ENCODE data around the gene HECW1. TPM values are rescaled to one million over a fixed set of nuclear protein-coding genes. Genes with fewer than 3 reads are reported as not detected.
"Not testable (repeated sequence)": the region's sequence is repeated elsewhere in the genome, so short reads cannot be mapped to it uniquely, and the experiment has no call there.

The HECW1 gene
- polyA plus RNA-seq, 1 donor (not counting 4 experiments of a cell fraction or from before 2014, with no cell fraction given): not detected

DNA sequence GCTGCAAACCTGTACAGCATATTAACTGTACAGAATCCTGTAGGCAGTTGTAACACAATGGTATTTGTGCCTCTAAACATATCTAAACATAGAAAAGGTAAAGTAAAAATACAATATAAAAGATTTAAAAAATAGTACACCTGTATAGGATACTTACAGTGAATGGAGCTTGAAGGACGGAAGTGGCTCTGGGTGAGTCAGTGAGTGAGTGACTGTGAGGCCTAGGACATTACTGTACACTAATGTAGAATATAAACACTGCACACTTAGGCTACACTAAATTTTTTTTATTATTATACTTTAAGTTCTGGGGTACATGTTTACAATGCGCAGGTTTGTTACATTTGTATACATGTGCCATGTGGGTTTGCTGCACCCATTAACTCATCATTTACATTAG is 373.1 kb downstream of the HECW1 start:
- no peak overlapping the region for H2AFZ ChIP-seq (ENCODE audit: control insufficient read depth, low read length)
- no peaks in the 10 kb centered on the region for H3K9me3 ChIP-seq (ENCODE audit: control insufficient read depth, low read depth, low read length)
- H3K79me2 ChIP-seq (ENCODE audit: control insufficient read depth, insufficient read depth, low read length): no peaks in the 10 kb centered on the region
- H3K36me3 ChIP-seq (ENCODE audit: control insufficient read depth in 2 of 2, extremely low read depth in 1 of 2, insufficient read depth in 2 of 2, low read length in 2 of 2): no peaks in the 10 kb centered on the region
- peaks cover 3% of the 10 kb centered on the region for H3K4me1 ChIP-seq (ENCODE audit: control insufficient read depth, extremely low read depth, insufficient read depth, low read length)
- FAIRE-seq: no peak
- no peak overlapping the region for H3K9ac ChIP-seq (ENCODE audit: control insufficient read depth, extremely low read depth, insufficient read depth, low read length)
- no peaks in the 10 kb centered on the region for H3K9me1 ChIP-seq (ENCODE audit: control insufficient read depth, extremely low read depth, insufficient read depth, low read length)
- TF ChIP-seq CTCF (optimal IDR thresholded peaks at IDR 0.05 in 1 of 3, IDR thresholded peaks at IDR 0.05 in 1 of 3, conservative IDR thresholded peaks at IDR 0.05 in 1 of 3; ENCODE audit: extremely low read depth in 1 of 3, insufficient read depth in 2 of 3, low read length in 3 of 3) (no peak), EZH2 (IDR thresholded peaks at IDR 0.05; ENCODE audit: low read length) (no peak)
- no peaks in the 10 kb centered on the region for H3K27me3 ChIP-seq (ENCODE audit: control insufficient read depth, extremely low read depth, insufficient read depth, low read length)
- no peak overlapping the region for H3K27ac ChIP-seq (ENCODE audit: control insufficient read depth, insufficient read depth, low read length)
- H3K4me3 ChIP-seq (ENCODE audit: control insufficient read depth in 2 of 3, extremely low read depth in 1 of 3, insufficient read depth in 2 of 3, low read depth in 1 of 3, low read length in 3 of 3): no peak overlapping the region
- dilution Hi-C loops (cut with MboI; ENCODE audit: extremely low pct_ligation_motif_present, low sequenced_read_pairs): no loop called here
- H3K4me2 ChIP-seq (ENCODE audit: control insufficient read depth, extremely low read depth, insufficient read depth, low read depth, low read length): no peak overlapping the region
- DNase-seq (ENCODE audit: low read depth, low spot score): no peak
- no peaks in the 10 kb centered on the region for H4K20me1 ChIP-seq (ENCODE audit: control insufficient read depth, extremely low read depth, insufficient read depth, low read length)

GRCh38 chr7:43486008-43486407 is 373.6 kb downstream of the HECW1 start:
- H3K79me2 ChIP-seq (ENCODE audit: control insufficient read depth, insufficient read depth, low read length); H3K9me1 ChIP-seq (ENCODE audit: control insufficient read depth, extremely low read depth, insufficient read depth, low read length); dilution Hi-C loops (cut with MboI; ENCODE audit: extremely low pct_ligation_motif_present, low sequenced_read_pairs); H3K4me1 ChIP-seq (ENCODE audit: control insufficient read depth, extremely low read depth, insufficient read depth, low read length); H3K9ac ChIP-seq (ENCODE audit: control insufficient read depth, extremely low read depth, insufficient read depth, low read length); H2AFZ ChIP-seq (ENCODE audit: control insufficient read depth, low read length); H4K20me1 ChIP-seq (ENCODE audit: control insufficient read depth, extremely low read depth, insufficient read depth, low read length); H3K9me3 ChIP-seq (ENCODE audit: control insufficient read depth, low read depth, low read length); H3K4me2 ChIP-seq (ENCODE audit: control insufficient read depth, extremely low read depth, insufficient read depth, low read depth, low read length); H3K27ac ChIP-seq (ENCODE audit: control insufficient read depth, insufficient read depth, low read length); DNase-seq (ENCODE audit: low read depth, low spot score); FAIRE-seq; H3K27me3 ChIP-seq (ENCODE audit: control insufficient read depth, extremely low read depth, insufficient read depth, low read length); H3K4me3 ChIP-seq (ENCODE audit: control insufficient read depth in 2 of 3, extremely low read depth in 1 of 3, insufficient read depth in 2 of 3, low read depth in 1 of 3, low read length in 3 of 3); H3K36me3 ChIP-seq (ENCODE audit: control insufficient read depth in 2 of 2, extremely low read depth in 1 of 2, insufficient read depth in 2 of 2, low read length in 2 of 2): not testable (repeated sequence)

DNA sequence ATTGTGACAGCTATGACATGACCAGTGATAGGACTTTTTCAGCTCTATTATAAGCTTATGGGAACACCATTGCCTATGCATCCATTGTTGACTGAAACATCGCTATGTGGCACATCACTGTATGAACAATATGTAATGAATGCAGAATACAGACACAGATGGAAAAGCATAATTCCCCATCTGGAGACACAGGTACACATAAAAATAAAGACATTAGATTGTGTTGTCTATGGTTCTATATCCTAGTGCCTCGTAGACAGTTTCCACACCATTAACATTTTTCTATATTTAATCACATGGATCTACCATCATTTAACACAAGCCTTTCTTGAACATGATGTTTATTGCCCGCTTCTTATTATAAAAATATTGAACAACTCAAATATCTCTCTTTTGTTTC is 374.2 kb downstream of the HECW1 start:
- Histone ChIP-seq H3K36me3 (ENCODE audit: control insufficient read depth in 2 of 2, extremely low read depth in 1 of 2, insufficient read depth in 2 of 2, low read length in 2 of 2) (no peaks in the 10 kb centered on the region), H3K4me3 (ENCODE audit: control insufficient read depth in 2 of 3, extremely low read depth in 1 of 3, insufficient read depth in 2 of 3, low read depth in 1 of 3, low read length in 3 of 3) (no peak overlapping the region), H3K4me2 (ENCODE audit: control insufficient read depth, extremely low read depth, insufficient read depth, low read depth, low read length) (no peak overlapping the region), H3K9me3 (ENCODE audit: control insufficient read depth, low read depth, low read length) (no peaks in the 10 kb centered on the region), H3K27me3 (ENCODE audit: control insufficient read depth, extremely low read depth, insufficient read depth, low read length) (no peaks in the 10 kb centered on the region), H3K9me1 (ENCODE audit: control insufficient read depth, extremely low read depth, insufficient read depth, low read length) (no peaks in the 10 kb centered on the region), H3K9ac (ENCODE audit: control insufficient read depth, extremely low read depth, insufficient read depth, low read length) (no peak overlapping the region), H3K27ac (ENCODE audit: control insufficient read depth, insufficient read depth, low read length) (no peak overlapping the region), H4K20me1 (ENCODE audit: control insufficient read depth, extremely low read depth, insufficient read depth, low read length) (no peaks in the 10 kb centered on the region), H3K4me1 (ENCODE audit: control insufficient read depth, extremely low read depth, insufficient read depth, low read length) (peaks cover 3% of the 10 kb centered on the region), H3K79me2 (ENCODE audit: control insufficient read depth, insufficient read depth, low read length) (no peaks in the 10 kb centered on the region), H2AFZ (ENCODE audit: control insufficient read depth, low read length) (no peak overlapping the region)
- no peak for FAIRE-seq
- dilution Hi-C loops (cut with MboI; ENCODE audit: extremely low pct_ligation_motif_present, low sequenced_read_pairs): no loop called here
- DNase-seq (ENCODE audit: low read depth, low spot score): no peak
- TF ChIP-seq CTCF (optimal IDR thresholded peaks at IDR 0.05 in 1 of 3, IDR thresholded peaks at IDR 0.05 in 1 of 3, conservative IDR thresholded peaks at IDR 0.05 in 1 of 3; ENCODE audit: extremely low read depth in 1 of 3, insufficient read depth in 2 of 3, low read length in 3 of 3) (no peak), EZH2 (IDR thresholded peaks at IDR 0.05; ENCODE audit: low read length) (no peak)

Data from keratinocyte (primary cell).